ENCODE data around the gene GAP43.

GAP43 gene

GRCh38 chr3:115761927-115762305 is 138.6 kb downstream of the GAP43 start:
- DNase-seq (ENCODE audit: low read depth in 2 of 2), result no peak

GRCh38 chr3:115766587-115767482 is 143.5 kb downstream of the GAP43 start:
- DNase-seq (ENCODE audit: low read depth in 2 of 2), result no peak

GRCh38 chr3:115768661-115769060 is 145.4 kb downstream of the GAP43 start:
- DNase-seq (ENCODE audit: low read depth in 2 of 2), result no peak

All from stimulated activated CD4-positive, alpha-beta T cell treated with anti-CD3 and anti-CD28 coated beads, Interleukin-15, amount 100 ng/mL, for 48 hours (primary cell).